K562 (cell line): ENCODE results near the gene GRIA4. TPM values are rescaled to one million over a fixed set of nuclear protein-coding genes. Genes with fewer than 3 reads are reported as not detected.

Experiments used
- ATAC-seq: fragments of 200-7000 bp; cut with Tn5 transposase; 3 replicates; pipeline ENCODE4 v1.9.1; 2020; ENCODE audit warnings: moderate library complexity
- BruUV-seq: library from RNA; stranded (reverse); fragments of 400-500 nt; replicated peaks from 2 replicates; lab custom pipeline; 2021; lab: Mats Ljungman, UMichigan
- CTCF ChIA-PET: fragments of 300-600 bp; formaldehyde crosslinking; extraction: SDS; loops from one replicate; lab custom pipeline; 2021; ENCODE audit warnings: low intra/inter-chr PET ratio; lab: Yijun Ruan, JAX
- POLR2A ChIA-PET: fragments of 300-600, 350-650 bp; sonication (Branson Sonifier 250); formaldehyde crosslinking; extraction: SDS; loops from one replicate; lab custom pipeline; 2021; ENCODE audit warnings: antibody characterized with exemption, inconsistent platforms; lab: Yijun Ruan, JAX
- DNase-seq, 4 experiments: peaks; one replicate each; pipeline versions ENCODE4 v3.0.0 to v3.0.0-alpha.2; 2011 to 2018; ENCODE audit warnings: low spot score in 3 of 4, mixed read lengths in 3 of 4; ENCODE audit errors: extremely low read depth in 1 of 4
- FAIRE-seq: peaks from 2 replicates; lab custom pipeline; 2011; peaks lifted over from hg19 to GRCh38; lab: Jason Lieb, UNC
- H2AFZ ChIP-seq: 2 replicates; pipeline ENCODE4 v1.6.0; 2011; ENCODE audit warnings: low read depth, low read length, control low read depth, inconsistent platforms
- H3K27ac ChIP-seq: fragments of 200-600 bp; 3 replicates; pipeline ENCODE4 v1.8.0; 2011; ENCODE audit warnings: low read depth, mild to moderate bottlenecking, control low read depth, inconsistent platforms, low read length, moderate library complexity, mixed read lengths; ENCODE audit errors: extremely low read depth
- H3K27me3 ChIP-seq, 2 experiments: fragments of 300-600 bp in 1 of 2; 2 replicates in 1 of 2; 3 replicates in 1 of 2; pipeline versions ENCODE4 v1.6.0 to v1.8.0; 2011; ENCODE audit warnings: inconsistent platforms in 2 of 2, low read length in 2 of 2, mild to moderate bottlenecking in 1 of 2, mixed read lengths in 1 of 2, moderate library complexity in 1 of 2; ENCODE audit not compliant: control insufficient read depth in 2 of 2, insufficient read depth in 2 of 2
- H3K36me3 ChIP-seq: fragments of 300-600 bp; 3 replicates; pipeline ENCODE4 v1.8.0; 2011; ENCODE audit warnings: mild to moderate bottlenecking, low read length, inconsistent platforms; ENCODE audit not compliant: control insufficient read depth, insufficient read depth
- H3K4me1 ChIP-seq, 2 experiments: fragments of 200-600 bp in 1 of 2; replicated peaks in 1 of 2; 2 replicates in 1 of 2; 3 replicates in 1 of 2; pipeline versions ENCODE4 v1.5.1 to v1.8.0; 2011; ENCODE audit warnings: inconsistent platforms in 2 of 2, low read length in 2 of 2, mild to moderate bottlenecking in 1 of 2, mixed read lengths in 1 of 2, moderate library complexity in 1 of 2; ENCODE audit not compliant: control insufficient read depth in 2 of 2, insufficient read depth in 2 of 2
- H3K4me2 ChIP-seq: 2 replicates; pipeline ENCODE4 v1.6.1; 2011; ENCODE audit warnings: low read length, control low read depth, inconsistent platforms, mixed read lengths; ENCODE audit not compliant: insufficient read depth
- H3K4me3 ChIP-seq: fragments of 200-600 bp; sonication (generic), shearing (Covaris generic); 2 replicates; pipeline ENCODE4 v1.5.1; 2016; ENCODE audit warnings: control low read depth, inconsistent platforms
- H3K79me2 ChIP-seq: fragments of 200-600 bp; 3 replicates; pipeline ENCODE4 v1.8.0; 2011; ENCODE audit warnings: low read length, inconsistent platforms; ENCODE audit not compliant: control insufficient read depth, insufficient read depth
- H3K9ac ChIP-seq, 2 experiments: 2 replicates each; pipeline versions ENCODE4 v1.6.0 to v1.6.1; 2011; ENCODE audit warnings: low read depth in 2 of 2, low read length in 2 of 2, control low read depth in 1 of 2, inconsistent platforms in 1 of 2, mild to moderate bottlenecking in 1 of 2, mixed read lengths in 1 of 2; ENCODE audit not compliant: insufficient read depth in 1 of 2
- H3K9me1 ChIP-seq: one replicate; pipeline ENCODE4 v1.6.0; 2011; ENCODE audit warnings: inconsistent platforms, mild to moderate bottlenecking, low read length, moderate library complexity; ENCODE audit not compliant: control insufficient read depth, insufficient read depth
- H3K9me3 ChIP-seq: replicated peaks from 2 replicates; pipeline ENCODE4 v1.5.1; 2011; ENCODE audit warnings: low read depth, low read length, inconsistent platforms; ENCODE audit not compliant: control insufficient read depth, insufficient read depth
- H4K20me1 ChIP-seq: replicated peaks from 2 replicates; pipeline ENCODE4 v1.6.1; 2011; ENCODE audit warnings: low read length, inconsistent platforms, mixed read lengths; ENCODE audit not compliant: control insufficient read depth, insufficient read depth
- ASH1L ChIP-seq: fragments of 450-650 bp; IDR thresholded peaks from 2 replicates; pipeline ENCODE4 v1.6.1; 2018; ENCODE audit warnings: borderline replicate concordance, mild to moderate bottlenecking, low read depth; ENCODE audit not compliant: partially characterized antibody
- CHD4 ChIP-seq: fragments of 200-600 bp; sonication (generic); IDR thresholded peaks from 3 replicates; pipeline ENCODE4 v1.6.1; 2012; ENCODE audit warnings: low read depth, mild to moderate bottlenecking, mixed read lengths, low read length, inconsistent platforms; ENCODE audit not compliant: insufficient read depth, insufficient replicate concordance, poor library complexity, severe bottlenecking
- RBFOX2 ChIP-seq: fragments of 200-400 bp; formaldehyde crosslinking; IDR thresholded peaks from 2 replicates; pipeline ENCODE4 v1.6.1; 2017; ENCODE audit warnings: low read depth, mild to moderate bottlenecking, low read length, moderate library complexity
- RUNX1 ChIP-seq: sonication (generic); IDR thresholded peaks from 2 replicates; pipeline ENCODE4 v1.6.1; 2016; ENCODE audit warnings: antibody characterized with exemption, low read depth
- SLC30A9 ChIP-seq: fragments of 250-450 bp; sonication (Bioruptor Pico); IDR thresholded peaks from 2 replicates; pipeline ENCODE4 v1.8.0; 2022; ENCODE audit warnings: mild to moderate bottlenecking, moderate library complexity
- U2AF2 ChIP-seq: fragments of 200-400 bp; formaldehyde crosslinking; optimal IDR thresholded peaks from 2 replicates; pipeline ENCODE3; 2017; ENCODE audit warnings: low read depth, mild to moderate bottlenecking, low read length
- YBX1 ChIP-seq: fragments of 450-650 bp; IDR thresholded peaks from 2 replicates; pipeline ENCODE4 v1.7.1; 2016; ENCODE audit warnings: mild to moderate bottlenecking
- ZBTB34 ChIP-seq: fragments of 250-450 bp; sonication (Bioruptor Pico); IDR thresholded peaks from 2 replicates; pipeline ENCODE4 v1.8.0; 2021; ENCODE audit warnings: mild to moderate bottlenecking, moderate library complexity
- ZNF583 ChIP-seq: fragments of 250-450 bp; sonication (Bioruptor Pico); IDR thresholded peaks from 2 replicates; pipeline ENCODE4 v1.4.0; 2020
- WGBS: fragments of 100-300 bp; shearing (Covaris generic); methylation state at CpG from one replicate; pipeline ENCODE4 v1.1.6; 2016; ENCODE audit warnings: low coverage, mixed read lengths; ENCODE audit not compliant: insufficient coverage; ENCODE audit errors: missing lambda C conversion rate; 5-methylcytosine and 5-hydroxymethylcytosine counted together
- in situ Hi-C: fragments of 300-500 bp; cut with MboI; formaldehyde crosslinking; loops from 4 replicates; pipeline ENCODE4 v1.15.0; 2018; ENCODE audit warnings: inconsistent platforms, mixed read lengths
- intact Hi-C: fragments of 100-400 bp; cut with micrococcal nuclease; formaldehyde crosslinking; loops from 2 replicates; pipeline ENCODE4 v1.14.2; 2022
- polyA plus RNA-seq, 8 experiments: library from polyadenylated mRNA; depleted of rRNA in 4 of 8; stranded (reverse) in 5 of 8; unstranded in 3 of 8; fragments of >200 nt; fragmentation: Nextera tagmentation in 2 of 8; fragmentation: Illumina TruSeq in 1 of 8; extraction: Ambion mirVana in 2 of 8; extraction: Trizol in 1 of 8; gene quantifications; 2 replicates each; pipeline versions ENCODE4 v1.2.1 to v1.2.3, GENCODE V29; 2011 to 2014; ENCODE audit warnings: inconsistent platforms in 1 of 8, missing spikeins in 1 of 8
- total RNA-seq, 7 experiments: library from RNA; depleted of rRNA in 6 of 7; stranded (reverse); fragments of >200 nt in 6 of 7; fragmentation: Illumina TruSeq in 2 of 7; extraction: Trizol in 2 of 7; gene quantifications; 2 replicates each; pipeline versions ENCODE4 v1.2.1 to v1.2.3, GENCODE V29; 2011 to 2021; ENCODE audit warnings: low replicate concordance in 1 of 7
- TF ChIP-seq, protein P1 (sequence below): fragments of 450-650 bp; IDR thresholded peaks from 2 replicates; pipeline ENCODE4 v1.6.1; 2016; ENCODE audit warnings: low read depth
- TF ChIP-seq, protein P2 (sequence below): fragments of 450-650 bp; IDR thresholded peaks from one replicate; pipeline ENCODE4 v1.6.1; 2018; ENCODE audit warnings: mild to moderate bottlenecking, moderate library complexity; ENCODE audit not compliant: partially characterized antibody

Gene GRIA4
- total and polyA plus RNA-seq, 9 of the 15 experiments (the other 6 are each of a cell fraction or from before 2014, with no cell fraction given), result not detected

- POLR2A ChIA-PET, result no interaction called here
- no peak overlapping the region for H2AFZ ChIP-seq
- WGBS, result 0% methylated on average over 3 of the region's 3 CpGs
- ATAC-seq (no peak), DNase-seq (no peak), FAIRE-seq (no peak)
- H3K9me3 ChIP-seq, result no peaks in the 10 kb centered on the region
- no peaks in the 10 kb centered on the region for H3K9me1 ChIP-seq
- CTCF ChIA-PET, result interaction anchor here (0.5 kb wide), 1 partner anchor 157 kb away, joined by 3 read pairs; no protein-coding TSS in a partner anchor
- intact Hi-C loops, result no loop called here
- H3K4me2 ChIP-seq, result no peak overlapping the region
- no peaks in the 10 kb centered on the region for H4K20me1 ChIP-seq
- no peaks in the 10 kb centered on the region for H3K79me2 ChIP-seq
- no peaks in the 10 kb centered on the region for H3K4me1 ChIP-seq
- H3K27me3 ChIP-seq, result no peaks in the 10 kb centered on the region
- no peak overlapping the region for H3K27ac ChIP-seq
- H3K36me3 ChIP-seq, result no peaks in the 10 kb centered on the region
- no peak overlapping the region for H3K4me3 ChIP-seq
- H3K9ac ChIP-seq, result no peak overlapping the region
- no TSS peak for BruUV-seq
- in situ Hi-C loops, result no loop called here
- TF ChIP-seq CHD4 (no peak), U2AF2 (no peak), RBFOX2 (no peak), RUNX1 (no peak), SLC30A9 (CRISPR knock-in tag) (no peak), ZBTB34 (CRISPR knock-in tag) (no peak), ASH1L (no peak), YBX1 (no peak), ZNF583 (CRISPR knock-in tag) (no peak)
- TF ChIP-seq, protein P1, sequence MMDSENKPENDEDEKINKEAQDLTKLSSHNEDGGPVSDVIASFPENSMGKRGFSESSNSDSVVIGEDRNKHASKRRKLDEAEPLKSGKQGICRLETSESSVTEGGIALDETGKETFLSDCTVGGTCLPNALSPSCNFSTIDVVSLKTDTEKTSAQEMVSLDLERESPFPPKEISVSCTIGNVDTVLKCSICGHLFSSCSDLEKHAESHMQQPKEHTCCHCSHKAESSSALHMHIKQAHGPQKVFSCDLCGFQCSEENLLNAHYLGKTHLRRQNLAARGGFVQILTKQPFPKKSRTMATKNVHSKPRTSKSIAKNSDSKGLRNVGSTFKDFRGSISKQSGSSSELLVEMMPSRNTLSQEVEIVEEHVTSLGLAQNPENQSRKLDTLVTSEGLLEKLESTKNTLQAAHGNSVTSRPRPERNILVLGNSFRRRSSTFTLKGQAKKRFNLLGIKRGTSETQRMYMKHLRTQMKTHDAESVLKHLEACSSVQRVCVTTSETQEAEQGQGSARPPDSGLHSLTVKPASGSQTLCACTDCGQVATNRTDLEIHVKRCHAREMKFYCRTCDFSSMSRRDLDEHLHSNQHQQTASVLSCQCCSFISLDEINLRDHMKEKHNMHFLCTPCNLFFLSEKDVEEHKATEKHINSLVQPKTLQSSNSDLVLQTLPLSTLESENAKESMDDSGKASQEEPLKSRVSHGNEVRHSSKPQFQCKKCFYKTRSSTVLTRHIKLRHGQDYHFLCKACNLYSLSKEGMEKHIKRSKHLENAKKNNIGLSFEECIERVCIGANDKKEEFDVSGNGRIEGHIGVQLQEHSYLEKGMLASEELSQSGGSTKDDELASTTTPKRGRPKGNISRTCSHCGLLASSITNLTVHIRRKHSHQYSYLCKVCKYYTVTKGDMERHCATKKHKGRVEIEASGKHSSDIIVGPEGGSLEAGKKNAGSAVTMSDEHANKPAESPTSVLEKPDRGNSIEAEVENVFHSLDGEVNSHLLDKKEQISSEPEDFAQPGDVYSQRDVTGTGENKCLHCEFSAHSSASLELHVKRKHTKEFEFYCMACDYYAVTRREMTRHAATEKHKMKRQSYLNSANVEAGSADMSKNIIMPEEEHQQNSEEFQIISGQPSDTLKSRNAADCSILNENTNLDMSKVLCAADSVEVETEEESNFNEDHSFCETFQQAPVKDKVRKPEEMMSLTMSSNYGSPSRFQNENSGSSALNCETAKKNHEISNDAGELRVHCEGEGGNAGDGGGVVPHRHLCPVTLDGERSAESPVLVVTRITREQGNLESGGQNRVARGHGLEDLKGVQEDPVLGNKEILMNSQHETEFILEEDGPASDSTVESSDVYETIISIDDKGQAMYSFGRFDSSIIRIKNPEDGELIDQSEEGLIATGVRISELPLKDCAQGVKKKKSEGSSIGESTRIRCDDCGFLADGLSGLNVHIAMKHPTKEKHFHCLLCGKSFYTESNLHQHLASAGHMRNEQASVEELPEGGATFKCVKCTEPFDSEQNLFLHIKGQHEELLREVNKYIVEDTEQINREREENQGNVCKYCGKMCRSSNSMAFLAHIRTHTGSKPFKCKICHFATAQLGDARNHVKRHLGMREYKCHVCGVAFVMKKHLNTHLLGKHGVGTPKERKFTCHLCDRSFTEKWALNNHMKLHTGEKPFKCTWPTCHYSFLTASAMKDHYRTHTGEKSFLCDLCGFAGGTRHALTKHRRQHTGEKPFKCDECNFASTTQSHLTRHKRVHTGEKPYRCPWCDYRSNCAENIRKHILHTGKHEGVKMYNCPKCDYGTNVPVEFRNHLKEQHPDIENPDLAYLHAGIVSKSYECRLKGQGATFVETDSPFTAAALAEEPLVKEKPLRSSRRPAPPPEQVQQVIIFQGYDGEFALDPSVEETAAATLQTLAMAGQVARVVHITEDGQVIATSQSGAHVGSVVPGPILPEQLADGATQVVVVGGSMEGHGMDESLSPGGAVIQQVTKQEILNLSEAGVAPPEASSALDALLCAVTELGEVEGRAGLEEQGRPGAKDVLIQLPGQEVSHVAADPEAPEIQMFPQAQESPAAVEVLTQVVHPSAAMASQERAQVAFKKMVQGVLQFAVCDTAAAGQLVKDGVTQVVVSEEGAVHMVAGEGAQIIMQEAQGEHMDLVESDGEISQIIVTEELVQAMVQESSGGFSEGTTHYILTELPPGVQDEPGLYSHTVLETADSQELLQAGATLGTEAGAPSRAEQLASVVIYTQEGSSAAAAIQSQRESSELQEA, result no peak
- TF ChIP-seq, protein P2, sequence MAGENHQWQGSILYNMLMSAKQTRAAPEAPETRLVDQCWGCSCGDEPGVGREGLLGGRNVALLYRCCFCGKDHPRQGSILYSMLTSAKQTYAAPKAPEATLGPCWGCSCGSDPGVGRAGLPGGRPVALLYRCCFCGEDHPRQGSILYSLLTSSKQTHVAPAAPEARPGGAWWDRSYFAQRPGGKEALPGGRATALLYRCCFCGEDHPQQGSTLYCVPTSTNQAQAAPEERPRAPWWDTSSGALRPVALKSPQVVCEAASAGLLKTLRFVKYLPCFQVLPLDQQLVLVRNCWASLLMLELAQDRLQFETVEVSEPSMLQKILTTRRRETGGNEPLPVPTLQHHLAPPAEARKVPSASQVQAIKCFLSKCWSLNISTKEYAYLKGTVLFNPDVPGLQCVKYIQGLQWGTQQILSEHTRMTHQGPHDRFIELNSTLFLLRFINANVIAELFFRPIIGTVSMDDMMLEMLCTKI, result no peak
Observed at GRCh38 chr11:105884436-105884835, 274.6 kb downstream of the GRIA4 start.
